Measurements from ENCODE around the gene LHFPL4.

DNA sequence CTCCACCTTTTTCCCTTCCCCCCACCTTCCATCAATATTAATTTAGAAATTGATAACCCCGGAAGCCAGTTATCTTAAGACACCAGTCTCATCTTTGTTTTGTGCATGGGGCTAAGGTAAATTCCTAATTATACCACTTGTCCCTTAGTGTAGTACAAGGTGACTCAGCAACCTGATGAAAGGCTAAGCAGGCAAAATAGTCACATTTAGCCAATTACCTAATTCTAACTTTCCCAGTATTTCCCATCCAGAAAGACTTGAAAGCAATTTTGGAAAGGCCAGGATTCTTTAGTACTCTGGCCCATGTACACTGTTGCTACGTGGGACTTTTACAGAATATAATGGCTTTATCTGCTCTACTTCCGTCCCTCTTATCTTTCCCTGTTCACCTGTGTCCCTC lies 83.6 kb downstream of the LHFPL4 start:
- no peak for TF ChIP-seq EP300 (IDR thresholded peaks at IDR 0.05)
- TF ChIP-seq, protein P1, sequence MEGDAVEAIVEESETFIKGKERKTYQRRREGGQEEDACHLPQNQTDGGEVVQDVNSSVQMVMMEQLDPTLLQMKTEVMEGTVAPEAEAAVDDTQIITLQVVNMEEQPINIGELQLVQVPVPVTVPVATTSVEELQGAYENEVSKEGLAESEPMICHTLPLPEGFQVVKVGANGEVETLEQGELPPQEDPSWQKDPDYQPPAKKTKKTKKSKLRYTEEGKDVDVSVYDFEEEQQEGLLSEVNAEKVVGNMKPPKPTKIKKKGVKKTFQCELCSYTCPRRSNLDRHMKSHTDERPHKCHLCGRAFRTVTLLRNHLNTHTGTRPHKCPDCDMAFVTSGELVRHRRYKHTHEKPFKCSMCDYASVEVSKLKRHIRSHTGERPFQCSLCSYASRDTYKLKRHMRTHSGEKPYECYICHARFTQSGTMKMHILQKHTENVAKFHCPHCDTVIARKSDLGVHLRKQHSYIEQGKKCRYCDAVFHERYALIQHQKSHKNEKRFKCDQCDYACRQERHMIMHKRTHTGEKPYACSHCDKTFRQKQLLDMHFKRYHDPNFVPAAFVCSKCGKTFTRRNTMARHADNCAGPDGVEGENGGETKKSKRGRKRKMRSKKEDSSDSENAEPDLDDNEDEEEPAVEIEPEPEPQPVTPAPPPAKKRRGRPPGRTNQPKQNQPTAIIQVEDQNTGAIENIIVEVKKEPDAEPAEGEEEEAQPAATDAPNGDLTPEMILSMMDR (IDR thresholded peaks at IDR 0.05) = no peak
- no peak for TF ChIP-seq POLR2AphosphoS5 (IDR thresholded peaks at IDR 0.05)

Data from upper lobe of left lung (tissue), 4 donors.